RWPE1 (cell line): ENCODE data around the gene ADTRP.

ENCODE experiments used
- CTCF ChIA-PET: fragments of 350-600 bp; sonication (Branson Sonifier 250); formaldehyde crosslinking; extraction: SDS; loops from one replicate; lab custom pipeline; 2021; lab: Yijun Ruan, JAX
- POLR2A ChIA-PET: fragments of 400-600 bp; formaldehyde crosslinking; extraction: SDS; loops from one replicate; lab custom pipeline; 2020; ENCODE audit warnings: antibody characterized with exemption; ENCODE audit not compliant: low non-redundant PET; lab: Yijun Ruan, JAX
- DNase-seq: peaks from one replicate; pipeline ENCODE4 v3.0.0; 2012; ENCODE audit warnings: low spot score
- H3K27ac ChIP-seq: fragments of 450-650 bp; 2 replicates; pipeline ENCODE4 v1.5.1; 2017
- CTCF ChIP-seq: fragments of 450-650 bp; conservative IDR thresholded peaks from 2 replicates; pipeline ENCODE4 v1.5.1; 2017; ENCODE audit warnings: low read depth, mild to moderate bottlenecking

ADTRP gene

GRCh38 chr6:11731423-11731822, 47.2 kb downstream of the ADTRP start:
- CTCF ChIA-PET: no interaction called here
- DNase-seq: no peak
- POLR2A ChIA-PET: no interaction called here
- TF ChIP-seq CTCF: no peak
- no peak overlapping the region for H3K27ac ChIP-seq

GRCh38 chr6:11730641-11731040, 48.0 kb downstream of the ADTRP start:
- ChIA-PET POLR2A (no interaction called here), CTCF (no interaction called here)
- no peak for TF ChIP-seq CTCF
- DNase-seq: no peak
- H3K27ac ChIP-seq: no peak overlapping the region

- DNase-seq: no peak
- H3K27ac ChIP-seq: no peak overlapping the region
- no peak for TF ChIP-seq CTCF
- ChIA-PET POLR2A (no interaction called here), CTCF (no interaction called here)
Observed at GRCh38 chr6:11729076-11729475, 49.5 kb downstream of the ADTRP start.

GRCh38 chr6:11727998-11728961, 50.3 kb downstream of the ADTRP start:
- DNase-seq: no peak
- no peak for TF ChIP-seq CTCF
- POLR2A ChIA-PET: no interaction called here
- CTCF ChIA-PET: no interaction called here
- H3K27ac ChIP-seq: no peak overlapping the region

GRCh38 chr6:11727346-11727997, 51.1 kb downstream of the ADTRP start:
- CTCF ChIA-PET: interaction anchor here (0.6 kb wide), 2 partner anchors 22 to 303 kb away, joined by 3 to 4 read pairs; no protein-coding TSS in a partner anchor
- no peak overlapping the region for H3K27ac ChIP-seq
- POLR2A ChIA-PET: no interaction called here
- DNase-seq: no peak
- TF ChIP-seq CTCF: no peak

- TF ChIP-seq CTCF: no peak
- H3K27ac ChIP-seq: no peak overlapping the region
- ChIA-PET POLR2A (no interaction called here), CTCF (interaction anchor here (0.5 kb wide), 1 partner anchor 47 kb away, joined by 3 read pairs; no protein-coding TSS in a partner anchor)
- no peak for DNase-seq
Observed at GRCh38 chr6:11724286-11724685, 54.3 kb downstream of the ADTRP start.
